Hepatocyte (in vitro differentiated cells): ENCODE data around the gene AQP1. TPM values are rescaled to one million over a fixed set of nuclear protein-coding genes. Genes with fewer than 3 reads are reported as not detected.

ENCODE experiments used
- DNase-seq: peaks from one replicate; pipeline ENCODE4 v3.0.0-alpha.2; 2016; ENCODE audit warnings: low spot score
- H2AFZ ChIP-seq: fragments of 200-600 bp; sonication (generic); 2 replicates; pipeline ENCODE4 v1.6.0; 2016; ENCODE audit warnings: antibody characterized with exemption, mild to moderate bottlenecking
- H3K27ac ChIP-seq: fragments of 200-600 bp; sonication (generic); 2 replicates; pipeline ENCODE4 v1.5.1; 2016; ENCODE audit warnings: mild to moderate bottlenecking
- H3K27me3 ChIP-seq: fragments of 200-600 bp; sonication (generic); 2 replicates; pipeline ENCODE4 v1.6.1; 2016
- H3K36me3 ChIP-seq: fragments of 200-600 bp; sonication (generic); replicated peaks from 2 replicates; pipeline ENCODE4 v1.5.1; 2016; ENCODE audit warnings: low read depth; ENCODE audit not compliant: insufficient read depth
- H3K4me1 ChIP-seq: fragments of 200-600 bp; sonication (generic); 2 replicates; pipeline ENCODE4 v1.5.1; 2016; ENCODE audit warnings: mild to moderate bottlenecking, moderate library complexity; ENCODE audit not compliant: insufficient read depth
- H3K4me2 ChIP-seq: fragments of 200-600 bp; sonication (generic); 2 replicates; pipeline ENCODE4 v1.6.0; 2016
- H3K4me3 ChIP-seq: fragments of 200-600 bp; sonication (generic); 2 replicates; pipeline ENCODE4 v1.5.1; 2016; ENCODE audit warnings: mild to moderate bottlenecking
- H3K79me2 ChIP-seq: fragments of 200-600 bp; sonication (generic); 2 replicates; pipeline ENCODE4 v1.6.0; 2017; ENCODE audit warnings: mild to moderate bottlenecking
- H3K9me2 ChIP-seq: fragments of 200-600 bp; sonication (generic); replicated peaks from 2 replicates; pipeline ENCODE4 v1.6.0; 2017; ENCODE audit warnings: mild to moderate bottlenecking; ENCODE audit not compliant: insufficient read depth
- H3K9me3 ChIP-seq: fragments of 200-600 bp; sonication (generic); 2 replicates; pipeline ENCODE4 v1.5.1; 2016; ENCODE audit warnings: low read depth, mild to moderate bottlenecking
- H4K20me1 ChIP-seq: fragments of 200-600 bp; sonication (generic); 2 replicates; pipeline ENCODE4 v1.6.0; 2016; ENCODE audit warnings: mild to moderate bottlenecking; ENCODE audit not compliant: insufficient read depth, poor library complexity, severe bottlenecking
- EZH2 ChIP-seq: fragments of 200-600 bp; sonication (generic); IDR thresholded peaks from 2 replicates; pipeline ENCODE4 v1.6.1; 2016; ENCODE audit warnings: antibody characterized with exemption, mild to moderate bottlenecking, borderline replicate concordance
- EZH2phosphoT487 ChIP-seq: fragments of 200-600 bp; sonication (generic); IDR thresholded peaks from one replicate; pipeline ENCODE4 v1.6.1; 2018; ENCODE audit warnings: antibody characterized with exemption, mild to moderate bottlenecking, low read depth, moderate library complexity; ENCODE audit not compliant: unreplicated experiment, severe bottlenecking
- WGBS: methylation state at CpG from one replicate; pipeline ENCODE4 v1.1.6; 2016; ENCODE audit warnings: low lambda C conversion rate; ENCODE audit errors: missing lambda C conversion rate; 5-methylcytosine and 5-hydroxymethylcytosine counted together
- polyA plus RNA-seq: library from polyadenylated mRNA; unstranded; fragments of >200 nt; fragmentation: Nextera tagmentation; extraction: Ambion mirVana; gene quantifications from 2 replicates; pipeline ENCODE4 v1.2.1, GENCODE V29; 2016
- total RNA-seq: library from RNA; depleted of rRNA; stranded (reverse); fragments of >200 nt; gene quantifications from 2 replicates; pipeline ENCODE4 v1.2.3, GENCODE V29; 2014
- TF ChIP-seq, protein P1 (sequence below): fragments of 200-600 bp; sonication (generic); IDR thresholded peaks from 2 replicates; pipeline ENCODE4 v1.5.1; 2016; ENCODE audit warnings: antibody characterized with exemption, mild to moderate bottlenecking; ENCODE audit not compliant: poor library complexity

Gene AQP1
- total and polyA plus RNA-seq, 2 experiments from 2014 or later = 124 to 183 TPM

GRCh38 chr7:30864101-30864500 is 47.6 kb upstream of the AQP1 start:
- H3K9me2 ChIP-seq = no peaks in the 10 kb centered on the region
- H3K4me1 ChIP-seq = no peaks in the 10 kb centered on the region
- no peaks in the 10 kb centered on the region for H3K36me3 ChIP-seq
- no peaks in the 10 kb centered on the region for H3K9me3 ChIP-seq
- DNase-seq = no peak
- H3K27me3 ChIP-seq = no peaks in the 10 kb centered on the region
- H2AFZ ChIP-seq = no peak overlapping the region
- H3K27ac ChIP-seq = no peak overlapping the region
- H3K4me3 ChIP-seq = no peak overlapping the region
- no peaks in the 10 kb centered on the region for H3K79me2 ChIP-seq
- no peaks in the 10 kb centered on the region for H4K20me1 ChIP-seq
- no peak overlapping the region for H3K4me2 ChIP-seq
- 91% methylated on average over 3 of the region's 3 CpGs for WGBS
- TF ChIP-seq EZH2 (no peak), EZH2phosphoT487 (no peak)
- TF ChIP-seq, protein P1, sequence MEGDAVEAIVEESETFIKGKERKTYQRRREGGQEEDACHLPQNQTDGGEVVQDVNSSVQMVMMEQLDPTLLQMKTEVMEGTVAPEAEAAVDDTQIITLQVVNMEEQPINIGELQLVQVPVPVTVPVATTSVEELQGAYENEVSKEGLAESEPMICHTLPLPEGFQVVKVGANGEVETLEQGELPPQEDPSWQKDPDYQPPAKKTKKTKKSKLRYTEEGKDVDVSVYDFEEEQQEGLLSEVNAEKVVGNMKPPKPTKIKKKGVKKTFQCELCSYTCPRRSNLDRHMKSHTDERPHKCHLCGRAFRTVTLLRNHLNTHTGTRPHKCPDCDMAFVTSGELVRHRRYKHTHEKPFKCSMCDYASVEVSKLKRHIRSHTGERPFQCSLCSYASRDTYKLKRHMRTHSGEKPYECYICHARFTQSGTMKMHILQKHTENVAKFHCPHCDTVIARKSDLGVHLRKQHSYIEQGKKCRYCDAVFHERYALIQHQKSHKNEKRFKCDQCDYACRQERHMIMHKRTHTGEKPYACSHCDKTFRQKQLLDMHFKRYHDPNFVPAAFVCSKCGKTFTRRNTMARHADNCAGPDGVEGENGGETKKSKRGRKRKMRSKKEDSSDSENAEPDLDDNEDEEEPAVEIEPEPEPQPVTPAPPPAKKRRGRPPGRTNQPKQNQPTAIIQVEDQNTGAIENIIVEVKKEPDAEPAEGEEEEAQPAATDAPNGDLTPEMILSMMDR = no peak

DNA sequence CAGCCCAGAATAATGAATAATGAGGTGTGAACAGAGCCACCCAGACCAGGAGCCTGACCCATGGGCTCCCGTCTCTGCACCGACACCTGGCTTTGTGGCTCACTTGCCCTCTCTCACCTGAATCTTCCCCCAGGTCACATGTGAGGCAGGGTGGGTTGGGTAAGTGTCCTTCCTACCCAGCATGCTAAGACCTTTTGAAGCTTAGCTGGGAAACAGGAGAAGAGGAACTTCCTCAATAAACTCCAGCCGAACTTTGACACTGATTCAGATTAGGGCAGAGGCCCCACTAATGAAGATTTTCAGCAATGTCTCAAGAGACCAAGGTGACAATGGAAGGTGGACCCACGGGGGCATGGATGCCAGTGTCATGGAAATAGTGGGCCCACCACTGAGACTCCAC is 46.6 kb upstream of the AQP1 start:
- no peak for TF ChIP-seq EZH2
- TF ChIP-seq, protein P1 = no peak
- no peak for TF ChIP-seq EZH2phosphoT487

DNA sequence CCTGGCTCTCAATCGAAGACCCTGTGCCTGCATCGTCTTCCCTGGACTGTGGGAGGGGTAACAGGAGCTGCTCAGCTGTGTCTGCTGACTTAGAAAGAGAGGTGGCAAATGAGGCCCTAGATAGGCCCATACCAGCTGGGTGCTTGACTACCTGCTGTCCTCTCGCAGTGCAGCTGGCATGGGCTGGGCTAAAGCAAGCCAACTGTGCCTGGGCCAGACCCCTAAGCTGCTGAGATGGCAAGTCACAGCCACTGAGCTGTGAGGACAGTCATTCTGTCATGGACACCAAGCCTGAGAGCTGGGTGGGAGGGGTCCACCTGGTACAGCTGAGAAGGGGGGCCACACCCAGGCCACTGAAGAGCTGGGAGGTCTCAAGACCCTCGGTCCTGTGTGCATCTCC is 45.8 kb upstream of the AQP1 start:
- 88% methylated on average over 4 of the region's 4 CpGs for WGBS
- TF ChIP-seq, protein P1 = no peak
- TF ChIP-seq EZH2 = no peak

More for the DNA sequence above, 46.6 kb upstream of the AQP1 start:
- Histone ChIP-seq H3K4me3 (no peak overlapping the region), H3K27ac (no peak overlapping the region), H3K9me2 (no peaks in the 10 kb centered on the region), H3K4me1 (no peaks in the 10 kb centered on the region), H3K79me2 (no peaks in the 10 kb centered on the region), H3K4me2 (no peak overlapping the region), H2AFZ (no peak overlapping the region), H3K36me3 (no peaks in the 10 kb centered on the region), H4K20me1 (no peaks in the 10 kb centered on the region), H3K27me3 (no peaks in the 10 kb centered on the region), H3K9me3 (no peaks in the 10 kb centered on the region)
- DNase-seq = no peak
- WGBS = 84% methylated on average over 4 of the region's 4 CpGs

DNA sequence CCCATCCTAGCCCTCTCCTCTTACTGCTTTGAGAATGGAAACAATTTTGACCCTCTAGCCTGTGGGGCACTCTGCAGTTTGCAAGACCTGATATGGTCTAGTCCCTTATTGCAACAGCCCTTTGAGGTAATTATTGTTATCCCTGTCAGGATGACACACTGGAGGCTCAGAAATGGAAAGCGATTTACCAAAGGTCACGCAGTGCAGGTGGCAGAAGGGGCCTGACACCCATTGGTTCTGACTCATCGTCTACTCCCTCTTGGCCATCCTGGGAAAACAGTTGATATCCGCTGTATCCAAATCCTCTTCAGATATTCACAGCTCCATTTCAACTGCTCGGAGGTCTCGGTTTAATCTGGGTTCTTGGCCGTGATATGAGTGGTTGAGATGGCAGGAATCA is 44.7 kb upstream of the AQP1 start:
- DNase-seq = peak; percentile 58
- Histone ChIP-seq H3K27me3 (no peaks in the 10 kb centered on the region), H3K9me2 (no peaks in the 10 kb centered on the region), H3K79me2 (no peaks in the 10 kb centered on the region), H3K36me3 (no peaks in the 10 kb centered on the region), H3K9me3 (no peaks in the 10 kb centered on the region), H3K4me2 (no peak overlapping the region), H3K4me1 (no peaks in the 10 kb centered on the region), H4K20me1 (no peaks in the 10 kb centered on the region), H3K4me3 (no peak overlapping the region), H3K27ac (no peak overlapping the region), H2AFZ (no peak overlapping the region)
- 88% methylated on average over 7 of the region's 7 CpGs for WGBS
- TF ChIP-seq, protein P1 = no peak
- no peak for TF ChIP-seq EZH2phosphoT487
- TF ChIP-seq EZH2 = no peak

More for the DNA sequence above, 45.8 kb upstream of the AQP1 start:
- H3K36me3 ChIP-seq = no peaks in the 10 kb centered on the region
- no peaks in the 10 kb centered on the region for H3K9me3 ChIP-seq
- no peaks in the 10 kb centered on the region for H4K20me1 ChIP-seq
- H2AFZ ChIP-seq = no peak overlapping the region
- no peak overlapping the region for H3K4me3 ChIP-seq
- no peak overlapping the region for H3K4me2 ChIP-seq
- no peaks in the 10 kb centered on the region for H3K9me2 ChIP-seq
- H3K27ac ChIP-seq = no peak overlapping the region
- H3K4me1 ChIP-seq = no peaks in the 10 kb centered on the region
- no peaks in the 10 kb centered on the region for H3K27me3 ChIP-seq
- H3K79me2 ChIP-seq = no peaks in the 10 kb centered on the region
- DNase-seq = no peak
